ENCODE results near the gene PCNT.

PCNT gene

GRCh38 chr21:46493828-46494227 is 169.9 kb downstream of the PCNT start:
- DNase-seq, result no peak
